NCI-H510A treated with DMSO at 0.1 percent for 48 hours (cell line): Measurements from ENCODE around the gene ADAMTS2.

ENCODE experiments used
- DNase-seq: peaks from one replicate; lab custom pipeline; 2025; lab: John Stamatoyannopoulos, UW

The ADAMTS2 gene

DNA sequence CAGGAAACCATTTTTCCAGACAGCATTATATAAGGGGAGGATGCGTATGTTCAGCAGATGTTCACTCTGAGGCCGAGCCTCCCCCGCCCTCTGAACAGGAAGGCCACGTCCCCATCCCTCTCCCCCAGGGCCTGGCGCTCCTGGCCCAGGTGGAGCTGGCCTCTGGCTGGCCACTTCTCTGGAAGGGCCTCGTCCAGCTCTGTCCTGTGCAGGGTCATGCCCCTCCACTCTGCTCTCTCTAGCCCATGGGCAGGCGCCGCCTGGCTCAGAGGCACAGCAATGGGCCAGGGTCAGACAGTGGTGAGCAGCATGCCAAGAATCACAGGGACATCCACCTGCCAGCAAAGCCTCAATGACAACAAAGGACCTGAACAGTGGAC lies 34.2 kb downstream of the ADAMTS2 start:
- no peak for DNase-seq

DNA sequence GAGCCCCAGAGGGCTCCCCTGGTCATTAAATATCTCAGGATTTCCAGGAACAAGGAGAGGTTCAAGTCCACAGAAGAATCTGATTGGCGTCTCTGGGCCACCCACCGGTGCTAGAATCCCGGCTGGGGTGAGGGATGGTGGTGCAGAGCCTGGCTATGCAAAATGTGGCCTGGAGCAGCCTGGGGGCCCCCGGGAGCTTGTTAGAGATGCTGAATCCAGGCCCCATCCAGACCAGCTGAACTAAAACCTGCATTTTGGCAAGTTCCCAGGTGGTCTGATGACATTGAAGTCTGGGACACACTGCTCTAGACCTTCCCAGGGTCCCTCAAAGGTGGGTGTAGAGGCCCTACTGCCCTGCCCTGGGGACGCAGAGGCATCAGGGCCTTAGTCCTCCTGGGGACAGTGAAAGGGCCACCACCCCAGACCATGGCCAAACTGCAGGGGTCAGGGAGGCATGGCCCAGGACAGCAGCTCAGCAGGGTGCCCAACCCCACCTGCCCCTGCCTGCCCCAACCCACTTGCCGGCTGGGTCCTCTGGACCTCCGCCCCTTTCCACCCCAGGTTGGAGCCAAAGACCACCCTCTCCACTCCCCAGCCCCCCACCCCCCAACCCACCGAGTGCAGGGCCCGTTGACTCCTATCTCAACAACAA lies 34.7 kb downstream of the ADAMTS2 start:
- DNase-seq: no peak

DNA sequence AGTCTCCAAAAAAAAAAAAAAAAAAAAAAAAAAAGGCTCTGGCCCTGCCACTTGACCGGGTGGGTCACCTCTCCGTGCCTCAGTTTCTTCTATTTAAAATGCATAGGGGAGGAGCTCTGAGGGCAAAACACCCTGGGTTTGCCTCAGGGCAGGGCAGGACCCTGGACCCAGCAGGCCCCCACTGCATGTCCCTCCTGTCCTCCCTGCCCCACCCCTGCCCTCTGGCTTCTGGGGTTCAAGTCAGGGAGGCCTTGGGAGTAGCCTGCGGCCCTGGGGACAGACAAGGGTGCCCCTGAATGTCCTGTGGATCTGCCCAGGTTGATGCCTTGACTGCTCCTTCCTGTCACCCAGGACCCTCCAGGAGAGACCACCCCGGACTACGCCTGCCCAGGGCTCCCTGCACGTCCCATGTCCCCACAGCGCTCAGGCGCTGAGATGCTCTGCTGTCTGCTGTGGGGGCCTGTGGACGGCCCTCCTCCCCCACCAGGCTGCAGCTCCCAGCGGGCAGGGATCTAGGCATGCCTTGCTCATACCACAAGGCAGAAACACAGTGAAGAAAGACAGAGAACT lies 35.4 kb downstream of the ADAMTS2 start:
- DNase-seq: no peak

DNA sequence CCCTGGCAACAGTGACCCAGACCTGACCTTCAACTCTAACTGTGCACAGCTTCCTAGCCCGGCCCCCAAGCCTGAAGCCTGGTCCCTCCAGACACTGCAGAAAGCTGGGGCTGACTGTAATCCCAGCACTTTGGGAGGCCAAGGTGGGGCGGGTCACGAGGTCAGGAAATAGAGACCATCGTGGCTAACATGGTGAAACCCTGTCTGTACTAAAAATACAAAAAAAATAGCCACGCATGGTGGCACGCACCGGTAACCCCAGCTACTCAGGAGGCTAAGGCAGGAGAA lies 35.9 kb downstream of the ADAMTS2 start:
- DNase-seq: no peak

DNA sequence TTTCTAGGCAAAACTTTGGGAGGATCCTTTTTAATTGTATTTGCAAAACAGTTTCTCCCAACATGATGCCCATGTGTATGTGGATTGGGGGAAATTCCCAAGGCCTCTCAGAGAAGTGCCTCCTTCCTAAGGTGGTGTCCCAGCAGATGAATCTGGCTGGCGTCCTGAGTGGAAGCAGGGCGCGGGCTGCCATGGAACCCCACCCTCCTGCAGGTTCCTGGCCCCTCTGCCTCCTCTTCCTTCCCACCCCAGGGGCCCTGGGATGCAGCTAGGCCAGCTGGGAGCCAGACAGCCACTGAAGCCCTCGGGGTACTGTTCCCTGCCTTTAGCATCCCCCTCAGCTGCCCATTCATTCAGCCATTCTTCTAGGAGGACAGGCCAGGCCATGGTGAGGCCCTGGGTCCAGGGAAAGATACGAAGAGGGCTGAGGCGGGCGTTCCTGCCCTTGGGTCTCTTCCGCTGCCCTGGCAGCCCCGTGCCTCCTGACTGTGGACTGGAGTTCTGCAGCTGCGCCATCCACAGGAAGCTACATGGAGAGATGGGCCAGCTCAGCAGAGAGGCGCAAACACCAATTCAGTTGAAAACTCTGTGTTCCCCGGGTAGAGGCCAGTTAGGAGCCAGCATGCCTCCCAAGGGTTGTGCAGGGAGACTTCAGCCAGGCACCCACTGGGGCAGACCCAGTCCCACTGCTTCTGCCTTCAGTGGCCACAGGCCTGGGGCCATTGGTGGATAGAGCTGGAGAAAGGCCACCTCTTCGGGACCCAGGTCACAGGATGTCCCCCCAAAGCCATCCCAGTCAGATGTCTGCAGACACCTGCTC lies 36.5 kb downstream of the ADAMTS2 start:
- no peak for DNase-seq

DNA sequence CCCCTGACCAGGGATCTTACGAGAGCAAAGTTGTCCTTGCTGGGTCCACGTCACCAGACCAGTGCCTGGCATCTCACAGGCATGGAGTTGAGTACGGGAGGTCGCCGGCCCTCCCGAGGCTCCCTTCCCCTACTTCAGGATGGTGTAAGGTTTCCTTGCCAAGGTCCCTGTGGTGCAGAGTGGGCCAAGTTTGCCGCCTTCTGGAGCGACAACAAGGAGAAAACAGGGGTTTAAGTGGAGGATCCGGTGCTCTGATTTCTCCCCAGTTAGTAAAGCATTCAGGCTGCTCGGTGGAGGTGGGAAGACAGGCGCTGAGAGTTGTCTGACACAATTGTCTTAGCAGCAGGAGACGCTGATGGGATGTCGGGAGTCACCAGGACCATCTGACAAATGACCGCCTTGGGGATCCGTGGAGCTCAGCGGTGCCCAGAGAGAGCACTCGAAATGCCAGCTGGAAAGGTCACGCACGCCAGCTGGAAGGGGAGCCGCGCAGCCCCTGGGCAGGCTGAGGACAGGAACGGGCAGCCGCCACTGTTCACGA lies 37.3 kb downstream of the ADAMTS2 start:
- no peak for DNase-seq

DNA sequence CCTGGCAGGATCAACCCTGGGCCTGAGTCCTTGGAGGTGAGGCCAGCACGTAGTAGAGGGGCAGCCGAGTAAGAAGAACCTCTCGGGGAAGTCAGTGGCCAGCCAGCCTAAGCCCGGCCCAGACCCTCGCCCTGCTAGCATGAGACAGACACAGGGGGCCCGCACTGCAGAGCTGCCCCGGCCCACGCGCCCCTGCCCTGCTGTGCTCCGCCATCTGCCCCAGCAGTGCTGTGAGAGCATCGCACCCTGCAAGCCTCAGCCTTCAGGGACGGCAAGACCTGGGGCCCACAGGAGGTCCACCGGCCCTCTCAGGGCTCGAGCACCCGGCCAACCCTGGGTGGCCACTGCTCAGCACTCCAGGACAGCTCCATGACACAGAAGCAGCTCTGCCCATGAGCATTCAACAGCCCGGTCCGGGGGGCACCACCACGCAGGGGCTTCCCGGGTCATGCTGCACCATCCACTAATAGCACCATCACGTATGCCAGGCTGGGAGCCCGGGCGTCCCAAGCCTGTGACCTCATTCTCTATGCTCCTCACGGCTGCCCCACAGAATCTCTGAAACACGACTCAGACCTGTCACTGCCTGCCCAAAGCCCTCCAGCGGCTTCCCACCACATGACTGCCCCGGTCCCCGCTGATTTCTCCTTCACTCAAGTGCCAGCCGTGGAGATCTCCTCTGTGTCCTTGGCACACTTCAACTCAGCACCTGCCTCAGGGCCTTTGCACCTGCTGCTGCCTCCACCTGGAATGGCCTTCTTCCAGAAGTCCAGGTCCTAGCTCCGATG lies 38.1 kb downstream of the ADAMTS2 start:
- no peak for DNase-seq

DNA sequence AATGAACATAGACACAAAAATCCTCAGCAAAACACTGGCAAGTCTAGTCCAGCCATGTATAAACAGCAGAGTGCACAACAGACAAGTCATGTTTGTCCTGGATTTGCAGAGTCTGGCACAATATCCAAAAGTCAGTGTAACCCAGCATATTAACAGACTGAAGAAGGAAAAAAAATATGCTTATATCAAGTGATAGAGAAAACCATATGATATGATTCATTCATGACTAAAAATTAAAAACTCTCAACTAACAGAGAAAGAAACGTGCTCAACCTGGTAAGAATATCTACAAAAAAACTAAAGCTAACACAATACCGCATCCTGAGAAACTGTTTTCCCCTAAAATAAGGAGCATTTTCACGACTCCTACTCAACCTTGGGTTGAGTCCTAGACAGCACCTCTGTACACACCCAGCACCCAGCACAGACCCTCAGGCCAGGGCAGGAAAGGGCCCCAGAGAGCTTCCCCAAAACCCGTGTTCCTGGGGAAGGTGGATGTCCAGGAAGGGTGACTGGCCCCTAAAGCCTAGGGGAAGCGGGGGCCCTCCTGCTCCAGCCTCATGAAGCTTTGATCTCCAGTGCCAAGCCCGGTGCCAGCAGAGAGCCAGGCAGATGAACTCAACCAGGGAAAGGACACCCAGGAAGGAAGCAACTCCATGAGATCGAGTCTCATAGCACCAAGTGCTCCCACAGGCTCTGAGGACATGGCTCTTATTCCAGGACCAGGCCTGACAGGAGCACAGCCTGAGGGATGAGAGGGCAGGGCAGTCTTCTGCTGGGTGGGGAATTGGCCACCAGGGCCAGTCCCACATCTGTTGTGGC lies 38.9 kb downstream of the ADAMTS2 start:
- no peak for DNase-seq

DNA sequence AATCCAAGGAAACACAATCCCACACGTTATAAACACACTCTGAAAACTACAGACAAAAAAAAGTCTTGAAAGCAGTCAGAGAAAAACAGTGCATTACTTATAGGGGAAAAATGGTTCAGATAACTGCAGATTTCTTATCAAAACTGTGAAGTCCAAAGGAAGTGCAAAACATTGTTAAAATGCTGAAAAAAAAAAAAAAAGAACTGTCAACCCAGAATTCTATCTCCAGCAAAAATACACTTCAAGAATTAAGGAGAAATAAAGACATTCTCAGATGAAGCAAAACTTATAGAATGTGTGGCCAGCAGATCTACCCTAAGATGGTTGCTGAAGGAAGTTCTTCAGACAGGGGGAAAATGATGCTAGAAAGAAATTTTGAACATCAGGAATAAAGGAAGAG lies 40.4 kb downstream of the ADAMTS2 start:
- DNase-seq: no peak

DNA sequence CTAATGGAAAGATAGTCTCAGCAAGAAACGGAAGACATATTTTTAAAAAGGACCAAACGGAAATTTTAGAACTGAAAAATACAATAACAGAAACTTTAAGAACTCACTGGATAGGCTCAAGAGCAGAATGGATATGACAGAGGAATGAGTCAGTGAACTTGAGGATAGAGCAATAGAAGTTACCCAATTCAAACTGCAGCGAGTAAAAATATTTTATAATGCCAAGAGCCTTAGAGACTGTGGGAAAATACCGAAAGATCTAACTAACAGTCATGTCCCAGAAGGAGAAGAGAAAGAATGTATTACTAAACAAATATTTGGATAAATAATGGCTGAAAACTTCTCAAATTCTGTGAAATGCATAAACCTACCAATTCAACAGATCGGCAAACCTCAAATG lies 40.8 kb downstream of the ADAMTS2 start:
- DNase-seq: no peak

DNA sequence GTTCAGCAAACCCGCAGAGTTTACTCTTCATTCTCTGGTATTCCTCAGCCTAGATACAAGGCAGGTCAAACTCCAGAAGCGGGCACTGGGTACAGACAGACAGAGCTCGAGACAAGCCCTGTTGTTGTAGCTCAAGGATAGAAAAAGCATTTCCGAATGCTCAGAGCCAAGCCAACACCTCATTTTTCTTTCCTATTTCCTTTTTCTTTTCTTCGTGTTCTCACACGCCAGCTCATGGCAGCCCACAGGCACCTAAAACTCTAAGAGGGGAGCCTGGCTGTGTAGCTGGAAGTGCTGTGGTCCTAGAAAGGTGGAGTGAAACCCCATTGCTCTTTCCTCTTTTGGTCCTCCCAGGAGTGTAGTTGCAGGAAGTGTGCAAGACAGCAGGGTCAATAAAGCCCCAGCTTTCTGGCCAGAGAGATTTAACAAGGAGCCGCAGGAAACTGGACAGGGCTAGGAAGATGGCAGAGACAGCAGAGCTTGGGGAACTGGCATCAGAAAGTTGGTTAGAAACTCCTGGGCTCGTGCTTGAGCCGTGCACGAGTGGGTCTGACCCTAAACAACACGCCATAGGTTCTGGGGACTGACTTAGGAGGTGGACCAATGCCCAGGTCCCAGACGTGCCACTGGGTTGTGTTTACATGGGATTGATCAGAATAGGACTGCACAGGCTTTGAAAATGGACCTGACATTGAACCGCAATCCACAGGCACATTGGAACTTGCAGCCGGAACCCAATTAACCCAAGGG lies 41.6 kb downstream of the ADAMTS2 start:
- DNase-seq: no peak

DNA sequence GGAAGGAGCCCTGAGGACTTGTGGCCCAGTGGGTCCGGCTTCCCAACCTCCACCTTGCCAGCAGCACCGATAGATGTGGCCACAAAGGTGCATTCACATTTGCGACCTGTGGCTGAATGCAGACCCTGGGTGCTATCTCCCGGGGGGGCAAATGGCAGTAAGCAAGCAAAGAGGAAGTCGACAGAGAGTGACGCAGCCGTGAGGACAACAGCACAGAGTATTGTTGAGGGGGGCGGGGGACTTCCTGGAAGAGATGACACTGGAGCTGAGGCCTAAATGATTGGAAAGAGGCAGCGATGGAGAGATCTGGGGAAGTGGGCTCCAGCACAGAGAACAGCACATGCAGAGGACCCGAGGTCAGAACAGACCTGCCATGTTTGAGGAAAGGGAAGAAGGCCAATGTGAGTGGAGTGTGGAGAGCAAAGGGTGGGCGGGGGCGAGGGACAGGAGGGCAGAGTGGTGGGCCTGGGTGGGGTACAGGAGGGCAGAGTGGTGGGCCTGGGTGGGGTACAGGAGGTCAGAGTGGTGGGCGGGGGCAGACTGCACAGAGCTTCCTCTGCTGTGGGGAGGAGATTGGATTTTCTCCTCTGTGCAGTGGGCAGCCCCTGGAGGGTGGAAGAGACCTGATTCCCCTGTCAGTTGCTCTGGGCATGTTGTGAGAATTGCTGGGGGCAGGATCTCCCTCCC lies 42.6 kb downstream of the ADAMTS2 start:
- DNase-seq: no peak

DNA sequence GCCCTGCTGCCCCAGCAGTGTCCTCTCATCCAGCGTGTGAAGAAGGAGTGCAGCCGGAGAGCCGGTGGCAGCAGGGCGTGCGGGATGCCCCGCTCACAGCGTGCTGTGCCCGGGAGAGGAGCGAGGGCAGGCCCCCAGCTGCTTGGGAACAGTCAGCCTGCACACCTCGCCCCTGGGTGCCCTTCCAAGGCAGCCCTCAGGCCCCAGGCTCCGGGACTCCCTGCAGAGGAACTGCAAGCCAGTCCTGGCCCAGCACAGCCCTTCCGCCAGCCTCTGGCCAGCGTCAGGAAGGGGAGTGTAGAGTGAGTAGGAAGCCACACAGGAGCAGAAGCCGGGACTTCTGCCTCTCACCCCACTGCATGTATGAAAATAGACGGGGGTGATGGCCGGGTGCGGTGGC lies 43.5 kb downstream of the ADAMTS2 start:
- DNase-seq: no peak

DNA sequence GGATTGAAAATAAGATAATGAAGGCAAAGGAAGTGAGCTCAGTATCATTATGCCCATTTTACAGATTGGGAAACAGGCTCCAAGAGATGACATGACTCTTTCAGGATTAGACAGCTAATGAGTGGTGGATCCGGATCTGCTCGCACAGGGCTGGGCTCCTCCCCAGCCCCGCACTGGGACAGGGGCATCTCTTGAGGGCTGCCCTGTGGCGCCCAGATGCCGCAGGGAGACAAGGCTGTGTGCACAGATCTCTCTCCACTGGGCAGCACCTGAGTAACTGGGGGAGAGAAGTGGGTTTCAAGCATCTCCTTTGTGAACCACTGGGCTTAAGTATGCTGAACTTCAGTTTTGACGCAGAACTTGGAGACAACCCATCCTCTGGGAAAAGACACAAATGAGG lies 43.9 kb downstream of the ADAMTS2 start:
- DNase-seq: no peak

DNA sequence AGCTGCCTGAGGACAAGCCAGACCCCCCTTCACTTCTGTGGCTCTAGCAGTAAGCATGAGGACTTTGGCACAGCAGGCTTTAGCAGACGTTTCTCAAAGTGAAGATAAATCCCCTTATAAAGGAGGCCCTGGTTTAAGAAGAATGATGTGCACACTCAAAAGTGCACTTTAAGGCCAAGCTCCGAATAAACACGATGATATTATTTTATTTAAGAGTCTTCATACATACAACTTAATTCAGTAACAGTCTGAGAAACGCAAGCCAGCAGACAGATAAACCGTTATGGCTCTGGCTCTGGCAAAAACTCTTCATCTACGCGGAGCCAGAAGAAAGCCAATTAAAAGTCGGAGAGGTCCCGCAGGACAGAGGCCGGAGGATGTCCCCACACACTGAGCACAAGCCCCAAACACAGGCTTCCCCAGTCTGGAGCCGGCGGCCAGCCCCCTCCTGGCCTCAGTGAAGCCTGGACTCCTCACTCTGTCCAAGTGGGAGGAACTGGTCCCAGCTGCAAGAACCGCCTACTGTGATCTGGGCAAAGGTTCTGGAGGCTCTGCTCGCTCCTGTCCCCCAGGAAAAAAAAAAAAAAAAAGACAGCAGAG lies 44.6 kb downstream of the ADAMTS2 start:
- no peak for DNase-seq

DNA sequence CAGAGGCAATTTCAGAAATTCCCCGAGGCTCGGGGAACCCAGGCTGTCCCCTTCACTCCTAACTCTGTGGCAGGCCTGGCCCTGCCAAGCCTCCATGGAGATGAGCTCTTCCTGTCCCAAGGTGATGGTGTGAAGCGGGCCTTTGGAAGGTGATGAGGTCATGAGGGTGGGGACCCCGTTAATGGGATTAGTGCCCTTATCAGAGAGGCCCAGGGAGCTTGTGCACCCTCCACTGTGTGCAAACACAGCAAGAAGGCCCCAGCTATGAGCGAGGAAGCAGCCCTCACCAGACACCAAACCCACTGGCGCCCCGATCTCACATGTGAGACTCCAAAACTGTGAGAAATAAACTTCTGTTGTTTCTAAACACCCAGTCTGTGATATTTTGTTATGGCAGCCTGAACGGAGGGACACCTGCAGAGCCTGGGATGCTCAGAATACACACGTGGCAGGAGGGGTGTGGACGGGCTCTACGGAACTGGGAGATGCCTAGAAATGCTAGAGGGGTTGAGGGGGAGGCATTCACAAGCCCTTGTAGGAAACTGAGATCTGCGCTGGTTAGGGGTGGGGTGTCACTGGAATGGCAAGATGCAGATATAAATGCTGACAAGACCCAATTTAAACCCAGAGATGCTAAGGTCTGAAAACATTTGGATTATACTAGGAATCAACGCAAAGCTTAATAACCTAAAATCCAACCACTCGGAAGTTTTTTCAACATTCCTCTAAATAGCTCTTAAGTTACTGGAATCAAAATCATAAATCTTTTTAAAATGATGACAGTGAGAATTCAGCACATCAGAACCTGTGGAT lies 46.9 kb downstream of the ADAMTS2 start:
- DNase-seq: no peak

DNA sequence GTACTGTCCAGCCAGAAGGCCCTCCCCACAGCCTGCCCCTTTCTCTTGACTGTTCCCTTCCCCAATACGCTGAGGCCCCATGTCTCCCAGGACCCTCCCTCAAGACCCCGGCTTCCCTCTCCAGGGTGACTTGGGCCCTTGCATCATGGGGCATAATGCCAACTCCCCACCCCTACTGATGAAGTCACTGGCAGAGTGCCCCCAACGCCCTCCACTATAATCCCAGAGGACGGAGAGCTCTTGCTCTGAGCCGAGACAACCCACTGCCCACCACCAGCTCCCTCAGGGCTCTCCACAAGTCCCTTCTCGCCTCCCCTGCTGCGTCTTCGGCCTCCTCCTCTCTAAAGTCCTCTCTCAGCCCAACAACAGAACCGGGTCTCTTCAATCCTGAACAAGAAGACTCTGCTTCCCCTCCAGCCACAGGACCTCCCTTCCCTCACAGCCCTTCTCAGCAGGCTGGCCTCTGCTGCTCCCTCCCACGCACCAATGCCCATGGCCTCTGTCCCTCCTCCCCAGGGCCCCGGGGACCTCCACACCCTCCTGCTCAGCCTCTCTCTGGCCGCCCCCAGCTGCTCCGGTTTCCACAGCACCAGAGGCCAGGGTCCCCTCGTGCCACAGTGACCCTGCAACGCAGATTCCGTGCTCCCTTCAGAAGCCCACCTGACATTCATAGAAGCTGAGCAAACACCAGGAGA lies 47.6 kb downstream of the ADAMTS2 start:
- no peak for DNase-seq

DNA sequence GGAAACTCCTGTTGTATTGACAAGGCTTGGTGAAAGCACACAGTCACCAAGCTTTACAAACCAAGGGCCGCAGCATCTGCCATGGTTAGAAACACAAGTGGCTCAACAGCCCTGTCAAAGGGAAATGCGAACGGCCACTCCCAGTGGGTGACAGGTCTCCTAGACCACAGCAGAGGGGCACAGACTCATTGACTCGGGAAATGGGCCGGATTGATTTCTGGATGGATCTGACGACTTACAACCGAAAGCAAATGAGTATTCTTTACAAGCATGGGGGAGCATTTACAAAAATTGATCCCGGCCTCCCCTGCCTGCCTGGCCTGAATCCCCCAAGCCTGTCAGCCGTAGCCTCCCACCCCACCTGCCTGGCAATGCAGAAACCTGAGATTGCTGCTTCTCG lies 48.2 kb downstream of the ADAMTS2 start:
- no peak for DNase-seq
